Measurements from ENCODE around the gene TGFB1I1.

TGFB1I1 gene

DNA sequence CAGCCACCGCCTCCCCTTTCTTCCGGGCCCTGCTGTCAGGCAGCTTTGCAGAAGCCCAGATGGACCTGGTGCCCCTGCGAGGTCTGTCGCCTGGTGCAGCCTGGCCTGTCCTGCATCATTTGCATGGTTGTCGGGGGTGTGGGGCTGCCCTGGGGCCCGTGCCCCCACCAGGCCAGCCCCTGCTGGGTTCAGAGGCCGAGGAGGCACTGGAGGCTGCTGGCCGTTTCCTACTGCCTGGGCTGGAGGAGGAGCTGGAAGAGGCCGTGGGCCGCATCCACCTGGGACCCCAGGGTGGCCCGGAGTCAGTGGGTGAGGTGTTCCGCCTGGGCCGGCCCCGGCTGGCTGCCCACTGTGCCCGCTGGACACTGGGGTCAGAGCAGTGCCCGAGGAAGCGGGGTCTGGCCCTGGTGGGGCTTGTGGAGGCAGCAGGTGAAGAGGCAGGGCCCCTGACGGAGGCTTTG lies 5.5 kb upstream of the TGFB1I1 start:
- no peak for DNase-seq (ENCODE audit: low read depth, low spot score)
- H3K4me3 ChIP-seq (ENCODE audit: low read length): no peak overlapping the region

DNA sequence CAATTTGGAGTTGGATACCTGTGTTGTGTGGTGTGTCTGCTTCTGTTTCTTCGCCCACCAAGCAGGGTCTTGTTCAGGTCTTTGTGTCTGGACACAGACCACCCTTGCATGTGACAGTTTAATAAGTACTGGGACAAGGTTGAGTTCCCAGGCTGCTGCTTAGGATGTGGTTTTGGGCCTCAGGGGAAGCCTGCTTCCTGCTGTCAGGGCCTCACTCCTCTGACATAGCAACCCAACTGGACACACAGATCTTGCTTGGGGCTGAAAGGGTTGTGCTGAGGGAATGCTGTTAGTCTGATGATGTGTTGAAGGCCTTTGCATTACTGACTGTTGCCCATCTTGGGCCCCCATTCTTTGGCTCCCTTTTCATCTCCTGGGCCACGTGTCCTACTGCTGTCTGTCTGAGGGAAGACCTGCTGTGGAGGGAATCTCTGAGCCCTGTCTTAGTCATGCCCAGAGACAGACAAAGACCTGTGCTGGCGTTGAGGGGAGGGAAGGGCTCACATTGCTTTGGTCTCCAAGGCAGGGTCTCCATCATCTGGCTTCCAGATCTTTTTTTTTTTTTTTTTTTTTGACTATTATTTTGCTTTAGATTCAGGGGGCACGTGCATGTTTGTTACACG lies 4.7 kb upstream of the TGFB1I1 start:
- H3K4me3 ChIP-seq (ENCODE audit: low read length): no peak overlapping the region
- no peak for DNase-seq (ENCODE audit: low read depth, low spot score)

DNA sequence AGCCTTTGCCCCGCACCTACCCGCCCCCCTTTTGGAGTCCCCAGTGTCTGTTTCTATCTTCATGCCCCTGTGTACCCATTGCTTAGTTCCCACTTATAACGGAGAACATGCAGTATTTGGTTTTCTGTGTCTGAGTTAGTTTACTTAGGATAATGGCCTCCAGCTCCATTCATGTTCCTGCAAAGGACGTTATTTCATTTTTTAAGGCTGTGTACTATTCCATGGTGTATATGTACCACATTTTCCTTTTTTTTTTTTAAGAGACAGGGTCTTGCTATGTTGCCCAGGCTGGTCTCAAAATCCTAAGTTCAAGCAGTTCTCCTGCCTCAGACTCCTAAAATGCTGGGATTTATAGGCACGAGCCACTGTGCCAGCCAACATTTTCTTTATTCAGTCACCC lies 4.1 kb upstream of the TGFB1I1 start:
- H3K4me3 ChIP-seq (ENCODE audit: low read length): no peak overlapping the region
- no peak for DNase-seq (ENCODE audit: low read depth, low spot score)

- H3K4me3 ChIP-seq (ENCODE audit: low read length): no peak overlapping the region
- DNase-seq (ENCODE audit: low read depth, low spot score): no peak
These were observed 1.3 kb upstream of the TGFB1I1 start for GRCh38 chr16:31470615-31471014.

DNA sequence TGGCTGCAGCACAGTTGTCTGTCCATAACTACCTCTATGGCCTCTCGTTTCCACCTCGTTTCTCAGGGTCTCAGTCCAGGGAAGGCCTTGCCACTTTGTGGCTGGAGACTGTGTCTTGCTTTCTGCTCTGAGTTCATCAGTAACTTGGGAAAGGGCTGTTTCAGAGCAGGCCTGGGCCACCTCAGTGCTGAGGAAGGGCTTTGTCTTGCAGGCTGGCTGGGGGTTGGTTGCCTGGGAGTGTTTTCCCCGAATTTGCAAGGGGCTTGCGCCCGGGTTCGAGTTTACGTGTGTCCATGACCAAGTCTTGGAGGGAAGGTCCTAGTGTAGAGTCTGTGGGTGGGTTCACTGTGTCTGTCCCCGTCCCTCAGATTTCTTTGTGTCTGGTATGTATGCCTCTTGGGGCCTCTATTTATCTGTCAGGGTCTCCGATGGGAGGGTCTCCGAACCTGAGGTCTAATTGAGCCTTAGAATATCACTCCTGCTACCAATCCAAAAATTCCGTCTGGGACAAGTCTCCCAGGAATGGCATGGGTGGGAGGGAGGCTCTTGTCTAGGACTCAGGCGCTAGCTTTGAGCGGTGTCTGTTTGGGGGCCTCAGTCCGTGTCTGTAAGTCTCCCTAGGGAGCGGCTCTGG lies 594 bp upstream of the TGFB1I1 start:
- no peak for DNase-seq (ENCODE audit: low read depth, low spot score)
- no peak overlapping the region for H3K4me3 ChIP-seq (ENCODE audit: low read length)

- H3K4me3 ChIP-seq (ENCODE audit: low read length): no peak overlapping the region
- no peak for DNase-seq (ENCODE audit: low read depth, low spot score)
These were observed 804 bp downstream of the TGFB1I1 start for GRCh38 chr16:31472709-31473203.

- DNase-seq (ENCODE audit: low read depth, low spot score): no peak
- no peak overlapping the region for H3K4me3 ChIP-seq (ENCODE audit: low read length)
These were observed 1.5 kb downstream of the TGFB1I1 start for GRCh38 chr16:31473264-31473984.

GRCh38 chr16:31474173-31474714 lies 2.3 kb downstream of the TGFB1I1 start:
- DNase-seq (ENCODE audit: low read depth, low spot score): no peak
- no peak overlapping the region for H3K4me3 ChIP-seq (ENCODE audit: low read length)

DNA sequence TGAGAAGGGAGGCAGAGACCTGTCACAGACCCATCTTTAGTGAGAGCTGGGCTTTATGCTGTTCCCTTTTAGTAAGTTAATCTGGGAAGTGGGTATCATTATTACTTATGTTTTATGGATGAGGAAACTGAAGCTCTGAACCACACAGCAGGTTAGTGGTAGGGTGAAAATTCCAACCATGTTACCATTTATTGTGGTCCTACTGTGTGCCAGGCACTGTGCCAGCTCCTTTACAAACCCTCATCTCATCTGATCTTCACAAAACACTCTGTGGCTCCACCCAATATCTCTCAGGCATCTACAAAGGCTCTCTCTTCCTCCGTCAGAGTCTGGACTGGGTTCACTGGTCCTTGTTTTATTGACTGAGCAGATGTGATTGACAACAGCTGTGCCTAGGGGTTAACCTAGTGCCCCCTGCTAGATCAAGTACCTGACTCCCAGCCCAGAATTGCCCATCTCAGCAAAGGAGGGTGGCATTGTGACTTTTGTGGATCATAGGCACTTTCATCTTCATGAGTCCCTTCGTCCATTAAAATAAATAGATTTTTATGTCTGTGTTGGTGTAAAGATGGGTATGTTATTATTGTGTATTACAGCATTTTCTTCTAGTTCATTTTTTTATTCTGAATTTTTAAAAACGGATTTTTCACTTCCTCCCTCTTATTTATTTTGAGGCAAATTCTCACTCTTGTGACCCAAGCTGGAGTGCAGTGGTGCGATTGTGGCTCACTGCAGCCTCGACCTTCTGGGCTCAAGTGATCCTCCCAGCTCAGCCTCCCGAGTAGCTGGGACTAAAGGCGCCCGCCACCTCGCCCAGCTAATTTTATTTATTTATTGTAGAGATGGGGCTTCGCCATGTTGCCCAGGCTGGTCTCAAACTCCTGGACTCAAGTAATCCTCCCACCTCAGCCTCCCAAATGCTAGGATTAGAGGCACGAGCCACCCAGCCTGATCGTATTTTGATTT lies 3.1 kb downstream of the TGFB1I1 start:
- no peak for DNase-seq (ENCODE audit: low read depth, low spot score)
- H3K4me3 ChIP-seq (ENCODE audit: low read length): no peak overlapping the region

GRCh38 chr16:31475946-31476302 lies 4.0 kb downstream of the TGFB1I1 start:
- no peak overlapping the region for H3K4me3 ChIP-seq (ENCODE audit: low read length)
- DNase-seq (ENCODE audit: low read depth, low spot score): no peak

GRCh38 chr16:31476303-31477219 lies 4.6 kb downstream of the TGFB1I1 start:
- peak overlapping the region; percentile 54 for H3K4me3 ChIP-seq (ENCODE audit: low read length)
- DNase-seq (ENCODE audit: low read depth, low spot score): peak; percentile 72

GRCh38 chr16:31477220-31478216 lies 5.6 kb downstream of the TGFB1I1 start:
- no peak for DNase-seq (ENCODE audit: low read depth, low spot score)

GRCh38 chr16:31478956-31479355 lies 7.0 kb downstream of the TGFB1I1 start:
- H3K4me3 ChIP-seq (ENCODE audit: low read length): no peak overlapping the region
- DNase-seq (ENCODE audit: low read depth, low spot score): no peak

More at GRCh38 chr16:31477220-31478216, 5.6 kb downstream of the TGFB1I1 start:
- peak overlapping the region; percentile 44 for H3K4me3 ChIP-seq (ENCODE audit: low read length)

DNA sequence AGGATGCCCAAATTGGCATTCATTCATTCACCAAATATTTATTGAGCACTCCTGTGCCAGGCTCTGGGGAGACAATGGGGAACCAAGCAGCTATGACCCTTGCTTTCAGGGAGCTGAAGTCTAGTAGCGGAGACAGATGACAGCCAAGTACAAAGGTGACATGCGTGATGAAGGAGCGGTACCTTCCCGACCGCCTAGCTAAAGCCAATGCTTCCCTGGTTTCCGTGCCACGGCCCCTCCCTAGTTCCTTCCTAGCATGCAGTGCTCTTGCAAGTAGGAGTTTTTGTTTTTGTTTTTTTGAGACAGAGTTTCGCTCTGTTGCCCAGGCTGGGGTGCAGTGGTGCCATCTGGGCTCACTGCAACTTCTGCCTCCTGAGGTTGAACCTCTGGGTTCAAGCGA lies 7.8 kb downstream of the TGFB1I1 start:
- DNase-seq (ENCODE audit: low read depth, low spot score): no peak
- no peak overlapping the region for H3K4me3 ChIP-seq (ENCODE audit: low read length)

- no peak for DNase-seq (ENCODE audit: low read depth, low spot score)
These were observed 9.0 kb downstream of the TGFB1I1 start for GRCh38 chr16:31480851-31481536.

GRCh38 chr16:31483081-31483480 lies 11.1 kb downstream of the TGFB1I1 start, which contains the start of gene SLC5A2:
Gene SLC5A2, plus strand, starts transcription at chr16:31483123. Its CDS starts 14 bp downstream, at chr16:31483137.
- DNase-seq (ENCODE audit: low read depth, low spot score): no peak
- H3K4me3 ChIP-seq (ENCODE audit: low read length): no peak within 1 kb of the TSS

More at GRCh38 chr16:31480851-31481536, 9.0 kb downstream of the TGFB1I1 start:
- H3K4me3 ChIP-seq (ENCODE audit: low read length): no peak overlapping the region

All from Jurkat, Clone E6-1 (cell line).